GM12872 (cell line): ENCODE data around the gene ALS2CL.

Source experiments
- TF ChIP-seq, protein P1 (sequence below): IDR thresholded peaks from 3 replicates; pipeline ENCODE4 v1.5.1; 2011; ENCODE audit warnings: low read depth, mild to moderate bottlenecking, low read length, moderate library complexity; ENCODE audit not compliant: insufficient read depth

The ALS2CL gene

DNA sequence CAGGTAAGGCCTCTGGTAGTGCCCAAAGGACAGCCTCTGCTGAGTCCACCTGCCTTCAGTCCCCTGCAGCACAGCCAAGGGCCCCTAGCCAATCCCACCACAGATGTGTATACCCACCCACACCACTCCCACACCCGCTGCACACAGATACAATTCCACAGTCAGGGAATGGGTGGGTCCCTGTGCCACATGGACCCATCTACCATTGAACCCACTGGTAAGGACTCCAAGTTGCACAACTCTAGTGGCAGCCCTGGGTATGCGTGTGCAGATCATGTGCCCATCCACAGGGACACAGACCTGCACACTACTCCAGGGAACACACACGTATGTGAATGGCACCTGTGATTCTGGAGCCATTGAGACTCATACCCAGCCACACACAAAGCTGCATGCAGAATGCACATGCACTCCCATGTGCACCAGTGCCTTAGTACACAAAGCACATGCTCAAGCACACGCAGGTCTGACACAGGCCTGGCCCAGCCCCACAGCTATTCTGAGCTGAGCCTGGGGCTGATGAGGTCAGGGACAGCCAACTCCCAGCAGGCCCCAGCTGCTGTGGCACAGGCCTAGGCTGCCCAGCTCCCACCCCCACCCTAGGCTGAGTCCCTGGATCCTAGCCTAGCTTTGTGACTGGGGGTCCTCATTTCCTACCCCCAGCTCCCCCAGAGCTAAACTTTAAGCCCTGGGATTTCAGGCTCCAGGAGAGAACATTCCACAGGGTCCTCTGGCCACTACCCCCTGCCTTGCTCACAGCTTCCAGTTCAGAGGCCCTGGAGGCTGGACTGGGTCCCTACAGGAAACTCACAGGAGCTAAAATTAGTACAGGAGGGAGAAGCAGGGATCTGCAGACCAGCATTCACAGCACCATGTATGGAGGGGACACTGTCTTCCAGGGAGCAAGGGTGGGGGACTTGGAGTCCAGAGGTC, 2.7 kb upstream of the ALS2CL start:
- TF ChIP-seq, protein P1, sequence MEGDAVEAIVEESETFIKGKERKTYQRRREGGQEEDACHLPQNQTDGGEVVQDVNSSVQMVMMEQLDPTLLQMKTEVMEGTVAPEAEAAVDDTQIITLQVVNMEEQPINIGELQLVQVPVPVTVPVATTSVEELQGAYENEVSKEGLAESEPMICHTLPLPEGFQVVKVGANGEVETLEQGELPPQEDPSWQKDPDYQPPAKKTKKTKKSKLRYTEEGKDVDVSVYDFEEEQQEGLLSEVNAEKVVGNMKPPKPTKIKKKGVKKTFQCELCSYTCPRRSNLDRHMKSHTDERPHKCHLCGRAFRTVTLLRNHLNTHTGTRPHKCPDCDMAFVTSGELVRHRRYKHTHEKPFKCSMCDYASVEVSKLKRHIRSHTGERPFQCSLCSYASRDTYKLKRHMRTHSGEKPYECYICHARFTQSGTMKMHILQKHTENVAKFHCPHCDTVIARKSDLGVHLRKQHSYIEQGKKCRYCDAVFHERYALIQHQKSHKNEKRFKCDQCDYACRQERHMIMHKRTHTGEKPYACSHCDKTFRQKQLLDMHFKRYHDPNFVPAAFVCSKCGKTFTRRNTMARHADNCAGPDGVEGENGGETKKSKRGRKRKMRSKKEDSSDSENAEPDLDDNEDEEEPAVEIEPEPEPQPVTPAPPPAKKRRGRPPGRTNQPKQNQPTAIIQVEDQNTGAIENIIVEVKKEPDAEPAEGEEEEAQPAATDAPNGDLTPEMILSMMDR: no peak

GRCh38 chr3:46695177-46695961, 1.9 kb upstream of the ALS2CL start:
- TF ChIP-seq, protein P1: peak; percentile 54

DNA sequence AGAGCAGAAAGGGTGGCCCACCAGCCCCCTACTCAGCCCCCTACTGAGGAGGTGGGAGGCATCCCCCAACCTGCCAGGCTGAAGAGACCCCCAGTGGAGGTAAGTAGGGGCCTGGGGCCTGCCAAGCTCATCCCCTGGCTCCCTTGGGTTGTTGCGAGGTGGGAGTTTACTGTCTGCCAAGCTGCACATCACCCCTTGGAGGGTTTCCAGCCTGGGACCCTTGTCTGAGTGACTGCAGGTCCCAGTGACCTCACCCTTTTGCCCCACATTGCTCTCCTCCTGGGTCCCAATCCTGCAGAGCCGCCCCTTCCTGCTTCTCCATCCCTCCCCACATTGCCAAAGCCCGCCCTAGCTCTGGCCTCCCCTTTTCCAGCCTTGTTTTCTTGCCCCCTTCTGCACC, 1.0 kb upstream of the ALS2CL start:
- TF ChIP-seq, protein P1: no peak

DNA sequence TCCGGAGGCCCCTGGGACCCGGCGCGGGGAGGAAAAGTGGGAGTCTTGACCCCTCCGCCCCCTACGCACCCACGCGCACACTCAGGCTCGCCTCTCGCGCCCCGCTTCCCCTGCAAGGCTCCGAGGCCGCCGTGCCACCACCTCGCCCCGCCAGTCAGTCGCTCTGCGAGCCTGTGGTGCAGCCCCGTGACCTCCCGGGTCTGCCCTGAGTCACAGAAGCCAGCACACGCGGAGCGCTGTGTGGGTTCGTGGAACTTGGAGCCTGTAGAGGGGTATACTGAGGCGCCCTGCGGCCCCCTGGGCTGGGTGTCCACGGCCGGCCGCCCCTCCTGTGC, 380 bp upstream of the ALS2CL start:
- TF ChIP-seq, protein P1: no peak

- TF ChIP-seq, protein P1: no peak
Observed at GRCh38 chr3:46692566-46692990, 901 bp downstream of the ALS2CL start.

GRCh38 chr3:46690798-46691197, 2.7 kb downstream of the ALS2CL start:
- TF ChIP-seq, protein P1: no peak

GRCh38 chr3:46685446-46685845, 8.0 kb downstream of the ALS2CL start:
- TF ChIP-seq, protein P1: 0 out of 3 replicates have a peak, but pooled peaks have one; percentile 14
